HG03060 (cell line): ENCODE measurements around the gene GRIN2D.
"Not testable (repeated sequence)": the region's sequence is repeated elsewhere in the genome, so short reads cannot be mapped to it uniquely, and the experiment has no call there.

Experiments
- ATAC-seq: cut with Tn5 transposase; IDR thresholded peaks from one replicate; pipeline ENCODE4 v1.9.1; 2021; ENCODE audit warnings: low read depth, moderate number of reproducible peaks; ENCODE audit not compliant: unreplicated experiment

GRIN2D gene

GRCh38 chr19:48370955-48371354 is 22.5 kb upstream of the GRIN2D start:
- ATAC-seq, result no peak

GRCh38 chr19:48371367-48371766 is 22.1 kb upstream of the GRIN2D start:
- ATAC-seq, result no peak

GRCh38 chr19:48371771-48372170 is 21.7 kb upstream of the GRIN2D start:
- ATAC-seq, result not testable (repeated sequence)

- no peak for ATAC-seq
Measured at GRCh38 chr19:48372904-48373303, 20.6 kb upstream of the GRIN2D start.

- ATAC-seq, result no peak
Measured at GRCh38 chr19:48373567-48373966, 19.9 kb upstream of the GRIN2D start.

- ATAC-seq, result no peak
Measured at GRCh38 chr19:48378194-48378570, 15.3 kb upstream of the GRIN2D start.

GRCh38 chr19:48379058-48379457 is 14.4 kb upstream of the GRIN2D start:
- ATAC-seq, result no peak

GRCh38 chr19:48381178-48381950 is 12.1 kb upstream of the GRIN2D start:
- no peak for ATAC-seq

GRCh38 chr19:48382286-48382685 is 11.2 kb upstream of the GRIN2D start:
- ATAC-seq, result no peak

GRCh38 chr19:48385461-48386087 is 7.9 kb upstream of the GRIN2D start:
- no peak for ATAC-seq

- ATAC-seq, result no peak
Measured at GRCh38 chr19:48386981-48387380, 6.5 kb upstream of the GRIN2D start.

GRCh38 chr19:48390188-48391099 is 3.0 kb upstream of the GRIN2D start:
- ATAC-seq, result no peak

GRCh38 chr19:48391100-48392005 is 2.1 kb upstream of the GRIN2D start, which contains the start of gene KDELR1:
Gene KDELR1 (minus strand): TSS chr19:48391551. CDS start chr19:48391358, 193 bp downstream.
- no peak for ATAC-seq

GRCh38 chr19:48392006-48392344 is 1.5 kb upstream of the GRIN2D start:
- ATAC-seq, result not testable (repeated sequence)

GRCh38 chr19:48392860-48393558 is 459 bp upstream of the GRIN2D start:
- no peak for ATAC-seq

- ATAC-seq, result no peak
Measured at GRCh38 chr19:48394331-48395169, 1.1 kb downstream of the GRIN2D start.

- no peak for ATAC-seq
Measured at GRCh38 chr19:48395170-48395455, 1.6 kb downstream of the GRIN2D start.

GRCh38 chr19:48395499-48395898 is 2.0 kb downstream of the GRIN2D start:
- no peak for ATAC-seq
